NCI-H524 treated with DMSO at 0.1 percent for 48 hours (cell line): ENCODE data around the gene RCC1.
"Not testable (repeated sequence)": the region's sequence is repeated elsewhere in the genome, so short reads cannot be mapped to it uniquely, and the experiment has no call there.

Source experiments
- DNase-seq: peaks from one replicate; lab custom pipeline; 2025; lab: John Stamatoyannopoulos, UW

Gene RCC1, protein sequence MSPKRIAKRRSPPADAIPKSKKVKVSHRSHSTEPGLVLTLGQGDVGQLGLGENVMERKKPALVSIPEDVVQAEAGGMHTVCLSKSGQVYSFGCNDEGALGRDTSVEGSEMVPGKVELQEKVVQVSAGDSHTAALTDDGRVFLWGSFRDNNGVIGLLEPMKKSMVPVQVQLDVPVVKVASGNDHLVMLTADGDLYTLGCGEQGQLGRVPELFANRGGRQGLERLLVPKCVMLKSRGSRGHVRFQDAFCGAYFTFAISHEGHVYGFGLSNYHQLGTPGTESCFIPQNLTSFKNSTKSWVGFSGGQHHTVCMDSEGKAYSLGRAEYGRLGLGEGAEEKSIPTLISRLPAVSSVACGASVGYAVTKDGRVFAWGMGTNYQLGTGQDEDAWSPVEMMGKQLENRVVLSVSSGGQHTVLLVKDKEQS

DNA sequence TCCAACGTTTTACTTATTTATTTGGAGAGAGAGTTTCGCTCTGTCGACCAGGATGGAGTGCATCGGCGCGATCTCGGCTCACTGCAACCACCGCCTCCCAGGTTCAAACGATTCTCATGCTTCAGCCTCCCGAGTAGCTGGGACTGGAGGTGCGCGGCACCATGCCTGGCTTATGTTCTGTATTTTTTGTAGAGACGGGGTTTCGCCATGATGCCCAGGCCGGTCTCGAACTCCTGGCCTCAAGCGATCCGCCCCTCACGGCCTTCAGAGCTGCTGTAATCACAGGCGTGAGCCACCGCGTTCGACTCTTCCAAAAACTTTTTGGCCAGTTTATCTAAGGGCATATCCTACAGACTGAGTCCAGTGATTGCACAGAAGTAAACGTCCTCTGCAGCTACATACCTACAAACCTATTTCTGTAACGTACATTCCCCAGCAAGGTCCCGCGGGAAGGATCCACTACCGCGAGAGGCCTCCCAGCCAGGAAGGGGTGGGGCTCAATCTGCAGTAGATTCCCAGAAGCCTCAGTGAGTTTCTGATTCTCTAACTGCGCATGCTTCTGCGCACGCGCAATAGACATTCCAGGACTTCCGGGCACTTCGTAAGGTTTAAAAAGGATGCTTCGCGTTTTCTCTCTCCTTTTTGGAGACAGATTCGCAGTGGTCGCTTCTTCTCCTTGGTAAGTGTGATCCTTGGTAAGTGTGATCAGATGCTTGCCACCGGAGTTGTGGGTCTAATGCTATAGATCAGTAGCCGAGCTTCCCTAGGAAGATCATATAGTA, at the start of gene RCC1:
TSS of gene RCC1 (plus strand) at position 638 of the 782 bp plus-strand sequence. CDS start 23,824 bp downstream, outside the sequence.
- DNase-seq, result peak; percentile 82

DNA sequence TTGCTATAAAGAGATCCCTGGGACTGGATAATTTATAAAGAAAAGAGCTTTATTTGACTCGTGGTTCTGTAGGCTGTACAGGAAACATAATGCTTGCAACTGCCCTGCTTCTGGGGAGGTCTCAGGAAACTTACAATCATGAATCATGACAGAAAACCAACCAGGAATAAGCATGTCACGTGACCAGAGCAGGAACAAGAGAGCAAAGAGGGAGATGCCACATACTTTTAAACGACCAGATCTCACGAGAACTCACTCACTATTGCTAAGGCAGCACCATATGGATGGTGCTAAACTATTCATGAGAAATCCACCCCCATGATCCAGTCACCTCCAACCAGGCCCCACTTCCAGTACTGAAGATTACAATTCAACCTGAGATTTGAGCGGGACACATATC, 49.8 kb upstream of the RCC1 start:
- DNase-seq, result no peak

DNA sequence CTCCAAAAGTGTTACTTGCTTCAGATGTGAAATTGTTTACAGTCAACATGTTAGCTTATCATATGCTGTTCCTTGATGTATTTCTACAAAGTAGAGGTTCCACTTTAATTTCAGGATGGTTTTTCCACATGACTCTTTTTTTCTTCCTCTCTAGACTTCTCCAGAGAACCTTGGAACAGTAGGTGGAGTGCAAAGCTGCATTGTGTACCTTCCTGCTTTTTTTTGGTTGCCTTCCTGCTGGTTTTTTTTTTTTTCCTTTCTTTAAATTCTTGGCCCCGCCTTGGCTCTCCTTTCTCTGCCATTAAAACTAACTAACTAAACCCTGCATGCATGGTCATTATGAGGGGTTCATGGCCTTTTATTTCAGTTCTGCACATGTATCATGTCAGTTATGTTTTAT, 48.2 kb upstream of the RCC1 start:
- no peak for DNase-seq

DNA sequence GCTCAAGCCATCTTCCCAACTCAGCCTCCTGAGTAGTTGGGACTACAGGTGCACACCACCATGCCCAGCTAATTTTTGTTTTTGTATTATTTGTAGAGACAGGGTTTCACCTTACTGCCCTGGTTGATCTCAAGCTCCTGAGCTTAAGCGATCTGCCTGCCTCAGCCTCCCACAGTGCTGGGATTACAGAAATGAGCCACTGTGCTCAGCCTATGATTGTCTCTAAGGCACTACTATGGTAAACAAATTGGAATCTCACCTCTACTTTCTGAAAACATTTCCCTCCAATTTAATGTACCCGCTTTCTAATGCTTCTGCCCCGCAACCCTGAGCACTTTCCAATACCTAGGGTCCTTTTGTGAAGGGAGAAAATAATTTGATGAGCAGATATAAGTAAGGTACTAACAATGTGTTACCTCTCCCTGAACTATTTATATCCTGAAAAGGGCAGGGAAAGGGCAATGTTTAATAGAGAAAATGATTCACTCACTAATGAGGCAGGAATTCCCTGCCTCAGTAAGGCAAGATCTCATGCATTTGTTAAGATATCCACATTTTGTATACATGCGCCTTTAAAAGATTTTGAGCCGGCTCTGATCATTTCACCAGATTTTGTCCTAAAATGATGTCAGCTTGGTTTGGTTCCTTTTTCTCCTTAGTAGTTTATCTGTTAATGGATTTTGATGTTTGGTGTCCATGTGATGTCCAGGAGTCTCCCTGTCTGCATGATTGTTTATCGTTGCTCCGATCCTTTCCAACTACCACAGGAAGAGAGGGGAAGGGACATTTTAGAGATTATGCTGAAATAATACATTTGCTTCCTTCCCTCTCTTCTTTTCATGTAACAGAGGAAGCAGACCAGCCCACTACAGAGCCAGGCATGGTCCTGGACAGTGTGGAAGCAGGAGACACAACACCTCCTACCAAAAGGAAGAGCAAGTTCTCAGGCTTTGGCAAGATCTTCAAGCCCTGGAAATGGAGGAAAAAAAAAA, 47.3 kb upstream of the RCC1 start:
- no peak for DNase-seq

DNA sequence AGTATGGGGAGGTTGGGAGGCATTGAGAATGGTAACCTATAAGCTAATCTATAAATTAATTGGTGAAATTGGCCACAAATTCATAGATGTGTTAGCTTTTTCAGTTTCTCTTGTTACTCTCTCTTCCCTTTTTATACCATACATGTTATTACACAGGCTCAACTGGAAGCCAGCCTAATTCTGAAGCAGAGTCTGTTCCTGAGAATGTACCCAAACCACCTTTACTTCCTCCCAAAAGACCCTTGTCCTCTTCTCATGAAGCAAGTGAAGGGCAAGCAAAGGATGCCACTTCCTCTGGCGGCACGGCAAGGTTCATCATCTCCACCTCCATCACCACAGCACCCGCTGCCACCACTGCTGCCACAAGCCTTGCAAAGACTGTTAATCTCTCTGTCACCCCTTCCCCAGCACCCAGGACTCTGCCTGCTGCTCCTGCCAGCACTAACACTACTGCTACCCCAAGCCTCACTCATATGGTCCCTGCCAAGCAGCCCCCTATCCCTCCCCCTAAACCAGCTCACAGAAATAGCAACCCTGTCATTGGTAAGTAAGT, 39.5 kb upstream of the RCC1 start:
- DNase-seq, result no peak

DNA sequence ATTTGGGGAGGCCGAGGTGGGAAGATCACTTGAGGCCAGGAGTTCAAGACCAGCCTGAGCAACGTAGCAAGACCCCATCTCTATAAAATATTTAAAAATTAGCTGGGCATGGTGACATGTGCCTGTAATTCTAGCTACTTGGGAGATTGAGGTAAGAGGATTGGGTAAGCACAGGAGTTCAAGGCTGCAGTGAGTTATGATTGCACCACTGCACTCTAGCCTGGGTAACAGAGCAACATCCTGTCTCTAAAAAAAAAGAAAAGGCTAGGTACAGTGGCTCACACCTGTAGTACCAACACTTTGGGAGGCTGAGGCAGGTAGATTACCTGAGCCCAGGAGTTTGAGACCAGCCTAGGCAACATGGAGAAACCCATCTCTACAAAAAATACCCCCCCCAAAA, 35.7 kb upstream of the RCC1 start:
- no peak for DNase-seq

DNA sequence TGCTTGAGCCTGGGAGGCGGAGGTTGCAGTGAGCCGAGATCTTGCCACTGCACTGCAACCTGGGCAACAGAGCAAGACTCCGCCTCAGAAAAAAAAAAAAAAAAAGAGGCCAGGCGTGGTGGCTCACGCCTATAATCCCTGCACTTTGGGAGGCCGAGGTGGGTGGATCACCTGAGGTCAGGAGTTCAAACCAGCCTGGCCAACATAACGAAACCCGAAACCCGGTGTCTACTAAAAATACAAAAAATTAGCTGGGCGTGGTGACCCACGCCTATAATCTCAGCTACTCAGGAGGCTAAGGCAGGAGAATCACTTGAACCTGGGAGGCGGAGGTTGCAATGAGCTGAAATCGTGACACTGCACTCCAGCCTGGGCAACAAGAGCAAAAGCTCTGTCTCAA, 26.3 kb upstream of the RCC1 start:
- not testable (repeated sequence) for DNase-seq

DNA sequence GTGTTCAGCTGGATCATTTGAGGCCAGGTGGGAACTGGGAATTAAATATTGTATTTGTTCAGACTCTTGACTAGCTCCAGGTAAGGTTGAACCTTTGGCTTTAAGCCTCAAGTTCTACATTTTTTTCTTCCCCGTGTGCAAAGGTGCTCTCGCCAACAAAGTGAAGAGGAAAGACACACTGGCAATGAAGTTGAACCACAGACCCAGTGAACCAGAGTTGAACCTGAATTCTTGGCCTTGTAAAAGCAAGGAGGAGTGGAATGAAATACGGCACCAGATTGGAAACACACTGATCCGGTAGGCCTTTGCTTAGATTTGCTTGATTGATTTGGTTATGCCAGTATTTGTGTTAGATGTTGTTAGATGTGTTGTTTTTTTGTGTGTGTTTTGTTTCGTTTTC, 25.5 kb upstream of the RCC1 start:
- DNase-seq, result no peak

DNA sequence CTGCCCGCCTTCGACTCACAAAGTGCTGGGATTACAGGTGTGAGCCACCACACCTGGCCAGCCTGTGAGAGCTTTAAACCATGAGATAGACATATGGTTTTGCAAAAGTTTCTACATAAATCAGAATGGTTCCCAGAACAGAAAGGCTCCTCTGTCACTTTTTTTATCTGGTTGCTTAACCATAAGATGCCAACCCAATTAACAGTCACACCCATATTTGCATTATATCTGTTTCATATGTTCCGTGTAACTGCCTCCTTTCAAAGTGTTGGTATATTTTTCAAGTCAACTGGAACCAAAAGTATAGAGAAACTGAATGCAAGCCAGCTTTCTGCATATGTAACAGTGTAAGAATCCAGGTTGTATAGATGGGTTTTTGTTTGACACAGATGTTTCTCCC, 23.7 kb upstream of the RCC1 start:
- DNase-seq, result no peak

DNA sequence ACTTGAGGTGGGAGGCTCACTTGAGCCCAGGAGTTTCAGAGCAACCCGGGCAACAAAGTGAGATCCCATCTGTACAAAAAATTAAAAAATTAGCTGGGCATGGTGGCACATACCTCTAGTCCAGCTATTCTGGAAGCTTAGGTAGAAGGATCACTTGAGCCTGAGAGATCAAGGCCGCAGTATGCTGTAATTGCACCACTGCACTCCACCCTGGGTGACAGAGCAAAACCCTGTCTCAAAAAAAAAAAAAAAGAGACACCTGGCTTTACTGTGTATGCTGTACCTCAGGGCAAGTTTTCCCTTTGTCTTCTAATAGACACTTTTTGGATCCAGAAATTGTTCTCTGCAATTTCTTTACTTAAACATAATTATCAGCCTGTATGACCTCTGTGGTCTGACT, 23.1 kb upstream of the RCC1 start:
- no peak for DNase-seq

DNA sequence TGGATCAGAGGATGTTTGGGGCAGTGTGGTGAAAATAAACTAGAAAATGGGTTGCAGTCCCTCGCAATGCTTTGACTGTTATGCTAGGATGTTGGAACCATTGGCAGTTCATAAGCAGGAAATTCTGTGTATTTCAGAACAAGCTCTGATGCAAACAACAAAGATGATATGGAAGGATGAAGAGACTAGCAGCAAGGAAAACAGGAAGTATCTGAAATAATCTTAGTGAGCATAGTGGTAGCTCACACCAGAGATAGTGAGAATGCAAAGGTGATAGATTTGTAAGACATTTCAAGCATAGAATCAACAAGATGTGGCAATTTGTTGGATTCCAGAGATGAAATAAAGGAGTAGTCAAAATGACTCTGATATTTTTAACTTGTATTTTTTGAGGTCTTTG, 11.1 kb upstream of the RCC1 start:
- DNase-seq, result no peak

DNA sequence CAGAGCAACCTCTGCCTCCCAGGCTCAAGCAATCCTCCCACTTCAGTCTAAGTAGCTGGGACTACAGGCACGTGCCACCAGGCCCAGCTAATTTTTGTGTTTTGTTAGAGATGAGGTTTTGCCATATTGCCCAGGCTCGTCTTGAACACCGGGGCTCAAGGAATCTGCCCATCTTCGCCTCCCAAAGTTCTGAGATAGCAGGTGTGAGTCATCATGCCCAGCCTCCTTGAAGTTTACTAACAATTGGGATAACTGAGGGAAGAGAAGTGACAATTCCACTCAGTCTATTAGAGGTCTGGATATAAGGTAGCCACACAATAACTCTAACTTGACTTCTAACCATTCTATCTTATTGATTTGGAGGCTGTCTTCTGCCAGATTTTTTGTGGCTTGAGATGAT, 6.3 kb upstream of the RCC1 start:
- DNase-seq, result no peak

DNA sequence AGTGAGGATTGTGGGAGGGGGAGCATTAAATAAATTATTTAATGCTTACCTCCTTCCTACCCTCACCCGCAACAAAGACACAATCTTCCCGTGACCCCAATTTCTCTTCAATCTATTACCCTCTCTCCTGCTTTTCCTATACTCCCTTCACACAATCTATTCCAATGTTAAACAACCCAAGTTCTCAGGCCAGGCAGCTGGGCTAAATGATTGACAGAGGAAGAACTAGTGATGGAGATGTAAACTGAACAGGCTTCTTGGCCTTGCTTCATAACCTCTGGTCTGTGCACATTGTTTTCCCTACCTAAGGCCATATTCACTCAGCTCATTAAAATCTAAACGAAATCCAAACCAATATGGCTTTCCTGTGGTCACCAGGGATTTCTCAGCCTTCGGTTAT, 3.9 kb upstream of the RCC1 start:
- no peak for DNase-seq

DNA sequence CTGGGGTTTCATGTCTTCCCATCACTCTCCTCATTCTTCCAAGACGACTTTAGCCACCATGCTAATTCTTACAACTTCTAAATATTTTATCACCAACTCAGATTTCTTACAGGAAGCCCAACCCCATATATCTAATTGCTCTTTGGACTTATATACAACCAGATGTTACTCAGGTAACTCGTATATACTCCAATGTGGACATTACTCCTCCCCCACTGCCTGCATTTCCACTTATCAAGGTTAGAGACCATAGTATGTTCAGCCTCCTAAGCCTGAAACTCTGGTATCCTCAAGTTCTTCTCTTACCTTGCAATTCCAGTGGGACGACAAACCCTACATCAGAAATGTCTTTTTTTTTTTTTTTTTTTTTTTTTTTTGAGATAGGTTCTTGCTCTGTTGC, 2.7 kb upstream of the RCC1 start:
- DNase-seq, result no peak

DNA sequence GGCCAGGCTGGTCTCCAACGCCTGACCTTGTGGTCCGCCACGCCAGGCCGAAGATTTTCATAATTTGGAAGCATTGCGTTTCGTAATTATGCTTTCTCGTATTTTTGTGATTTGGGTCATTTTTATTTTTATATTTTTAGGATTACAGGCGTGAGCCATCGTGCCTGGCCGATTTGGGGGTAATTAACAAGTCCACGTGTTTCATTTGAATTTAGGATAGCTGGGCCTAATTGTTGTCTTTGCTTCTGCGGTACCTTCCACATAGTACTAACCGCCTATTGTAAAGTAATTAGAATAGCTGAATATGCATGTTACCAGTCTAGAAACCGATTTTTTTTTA, 1.0 kb downstream of the RCC1 start:
- DNase-seq, result no peak

DNA sequence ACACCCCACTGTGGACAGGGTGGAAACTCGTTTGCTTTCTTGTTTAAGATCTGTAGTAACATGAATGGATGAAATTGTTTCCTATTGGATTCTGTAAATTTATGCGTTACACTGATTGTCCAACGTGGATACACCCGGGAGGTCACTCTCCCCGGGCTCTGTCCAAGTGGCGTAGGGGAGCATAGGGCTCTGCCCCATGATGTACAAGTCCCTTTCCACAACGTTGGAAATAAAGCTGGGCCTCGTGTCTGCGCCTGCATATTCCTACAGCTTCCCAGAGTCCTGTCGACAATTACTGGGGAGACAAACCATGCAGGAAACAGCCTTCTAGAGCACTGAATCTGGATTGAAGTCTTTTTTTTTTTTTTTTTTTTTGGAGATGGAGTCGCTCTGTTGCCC, 1.4 kb downstream of the RCC1 start:
- DNase-seq, result no peak

DNA sequence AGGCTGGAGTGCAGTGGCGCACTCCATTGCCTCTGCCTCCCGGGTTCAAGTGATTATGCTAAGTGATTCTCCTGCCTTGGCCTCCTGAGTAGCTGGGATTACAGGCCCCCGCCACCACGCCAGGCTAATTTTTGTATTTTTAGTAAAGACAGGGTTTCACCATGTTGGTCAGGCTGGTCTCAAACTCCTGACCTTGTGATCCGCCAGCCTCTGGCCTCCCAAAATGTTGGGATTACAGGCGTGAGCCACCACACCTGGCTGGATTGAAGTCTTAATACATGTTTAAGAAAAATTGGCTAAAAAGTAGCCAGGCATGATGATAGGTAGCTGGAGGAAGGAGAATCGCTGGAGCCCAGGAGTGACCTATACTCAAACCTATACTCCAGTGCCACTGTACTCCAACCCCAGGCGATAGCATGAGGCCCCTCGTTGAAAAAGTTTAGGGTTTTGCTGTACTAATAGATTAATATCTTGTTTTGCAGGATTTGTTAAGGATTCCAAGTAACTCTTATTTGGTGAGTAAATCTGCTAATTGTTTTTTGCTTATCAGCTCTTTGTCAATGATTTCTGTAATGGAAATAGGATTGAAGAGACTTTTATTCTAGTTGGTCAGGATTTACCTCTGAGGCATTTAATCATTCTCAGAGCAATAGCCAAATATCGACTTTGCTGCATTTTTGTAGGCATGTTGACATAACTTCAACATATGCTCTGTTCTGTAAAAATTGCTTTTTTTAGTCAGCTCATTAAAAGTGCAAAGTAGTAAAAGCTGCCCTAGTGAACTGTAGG, 2.0 kb downstream of the RCC1 start:
- no peak for DNase-seq

DNA sequence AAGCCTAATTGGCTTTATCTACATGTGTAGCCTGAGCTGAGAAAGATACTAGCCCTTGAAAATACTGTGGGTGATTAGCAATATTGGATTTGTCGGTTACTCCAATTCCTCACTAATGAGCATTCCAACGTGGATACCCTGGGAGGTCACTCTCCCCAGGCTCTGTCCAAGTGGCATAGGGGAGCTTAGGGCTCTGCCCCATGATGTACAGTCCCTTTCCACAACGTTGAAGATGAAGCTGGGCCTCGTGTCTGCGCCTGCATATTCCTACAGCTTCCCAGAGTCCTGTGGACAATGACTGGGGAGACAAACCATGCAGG, 2.6 kb downstream of the RCC1 start:
- no peak for DNase-seq

DNA sequence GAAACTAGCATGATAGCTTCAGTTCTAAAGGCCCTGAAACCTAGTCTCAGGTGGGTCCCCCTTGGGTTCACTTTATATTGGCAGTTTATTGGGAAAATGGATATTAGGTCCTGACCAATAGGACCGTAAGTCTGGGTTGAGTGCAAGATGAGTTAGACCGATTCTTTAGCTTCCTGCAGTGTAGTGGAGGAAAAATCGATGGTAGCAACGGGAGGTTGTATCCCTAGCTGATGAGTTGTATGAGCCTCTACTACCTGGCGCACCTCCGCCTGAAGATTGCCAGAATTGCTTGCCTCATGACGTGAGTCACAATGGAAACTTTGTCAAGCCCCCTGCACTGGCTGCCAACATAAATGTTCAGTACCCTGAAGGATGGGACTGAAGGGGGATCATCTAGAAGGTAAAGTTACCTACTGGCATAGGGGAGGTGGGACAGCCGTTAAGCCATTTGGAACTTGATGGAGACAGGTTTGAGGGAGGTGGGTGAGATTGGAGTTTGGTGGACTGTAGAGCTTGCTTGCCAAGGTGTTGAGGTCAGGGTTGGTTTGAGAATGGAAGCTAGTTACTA, 3.9 kb downstream of the RCC1 start:
- DNase-seq, result no peak

DNA sequence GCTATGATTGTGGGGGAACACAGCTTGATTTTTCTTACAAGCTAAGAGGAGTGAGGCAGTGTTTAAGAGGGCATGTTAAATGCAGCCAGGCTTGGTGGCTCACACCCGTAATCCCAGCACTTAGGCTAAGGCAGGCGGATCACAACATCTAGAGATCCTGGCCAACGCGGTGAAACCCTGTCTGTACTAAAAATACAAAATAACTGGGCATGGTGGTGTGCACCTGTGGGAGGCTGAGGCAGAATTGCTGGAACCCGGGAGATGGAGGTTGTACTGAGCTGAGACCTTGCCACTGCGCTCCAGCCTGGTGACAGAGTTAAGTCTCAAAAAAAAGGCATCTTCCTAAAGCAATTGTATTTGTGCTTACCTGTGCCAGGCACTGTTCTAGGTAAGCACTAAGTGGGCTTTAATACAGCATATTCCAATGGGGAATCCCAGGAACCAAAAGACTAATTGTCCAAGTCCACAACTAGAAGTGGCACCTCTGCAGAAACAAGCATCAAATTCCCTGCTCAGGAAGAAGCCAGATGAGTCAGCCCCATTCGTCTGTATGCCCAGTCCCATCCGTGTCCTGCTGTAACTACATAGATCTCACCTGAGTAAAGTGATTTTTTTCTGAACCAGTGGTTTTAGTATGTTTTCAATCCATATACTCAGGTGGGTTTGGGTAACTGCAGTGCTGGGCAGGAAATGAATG, 4.6 kb downstream of the RCC1 start:
- DNase-seq, result no peak
